ENCODE results near the gene CHFR.
A peak's percentile ranks its signal among the peaks of the same experiment; 100 is the strongest.
"Not testable (repeated sequence)": the region's sequence is repeated elsewhere in the genome, so short reads cannot be mapped to it uniquely, and the experiment has no call there.

The CHFR gene

DNA sequence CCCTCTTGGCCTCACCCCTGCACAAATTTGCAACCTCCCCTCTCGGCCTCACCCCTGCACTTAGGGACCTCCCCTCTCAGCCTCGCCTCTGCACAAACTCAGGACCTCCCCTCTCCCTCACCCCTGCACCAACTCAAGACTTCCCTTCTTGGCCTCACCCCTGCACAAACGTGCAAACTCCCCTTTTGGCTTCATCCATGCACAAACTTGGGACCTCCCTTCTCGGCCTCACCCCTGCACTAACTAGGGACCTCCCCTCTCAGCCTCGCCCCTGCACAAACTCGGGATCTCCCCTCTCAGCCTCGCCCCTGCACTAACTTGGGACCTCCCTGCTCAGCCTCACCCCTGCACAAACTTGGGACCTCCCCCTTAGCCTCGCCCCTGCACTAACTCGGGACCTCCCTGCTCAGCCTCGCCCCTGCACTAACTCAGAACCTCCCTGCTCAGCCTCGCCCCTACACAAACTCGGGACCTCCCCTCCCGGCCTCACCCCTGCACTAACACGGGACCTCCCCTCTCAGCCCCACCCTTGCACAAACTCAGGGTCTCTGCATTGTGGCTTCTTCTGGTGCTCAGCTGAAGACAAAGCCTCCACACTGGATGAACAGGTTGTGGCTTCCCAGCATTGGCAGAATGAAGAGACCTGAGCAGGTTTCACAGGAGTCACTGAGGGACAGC, 47.7 kb downstream of the CHFR start:
- no peak for DNase-seq (ENCODE audit: low spot score)

DNA sequence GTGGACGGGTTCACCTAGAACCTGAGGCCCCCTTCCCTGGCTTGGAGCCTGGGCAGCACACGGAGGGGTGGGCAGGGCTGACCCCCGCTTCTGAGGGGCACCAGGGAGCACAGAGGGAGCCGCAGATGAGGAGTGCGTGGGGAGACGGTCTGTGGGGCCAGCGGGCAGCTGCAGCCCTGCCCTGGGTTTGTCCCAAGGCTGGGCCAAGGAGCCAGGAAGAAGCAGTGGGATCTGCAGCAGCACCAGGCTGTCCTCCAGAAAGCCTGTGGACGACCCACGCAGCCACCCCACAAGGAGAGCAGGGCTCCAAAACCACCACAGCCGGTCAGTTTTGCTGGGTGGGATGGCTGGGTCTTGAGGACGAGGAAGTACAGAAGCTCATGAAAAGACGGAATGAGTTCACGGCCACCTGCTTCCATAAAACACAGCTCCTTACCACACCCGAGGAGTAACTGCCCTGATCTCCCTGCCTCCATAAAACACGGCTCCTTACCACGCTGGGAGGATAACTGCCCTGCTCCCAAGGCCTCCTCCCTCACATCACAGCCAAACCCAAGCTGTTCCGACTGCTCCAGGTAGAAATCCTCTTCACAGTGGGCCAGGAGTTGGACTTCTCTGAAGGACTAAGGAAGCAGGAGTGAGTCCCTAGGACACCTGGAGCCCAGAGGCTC, 48.9 kb downstream of the CHFR start:
- DNase-seq (ENCODE audit: low spot score) = no peak

DNA sequence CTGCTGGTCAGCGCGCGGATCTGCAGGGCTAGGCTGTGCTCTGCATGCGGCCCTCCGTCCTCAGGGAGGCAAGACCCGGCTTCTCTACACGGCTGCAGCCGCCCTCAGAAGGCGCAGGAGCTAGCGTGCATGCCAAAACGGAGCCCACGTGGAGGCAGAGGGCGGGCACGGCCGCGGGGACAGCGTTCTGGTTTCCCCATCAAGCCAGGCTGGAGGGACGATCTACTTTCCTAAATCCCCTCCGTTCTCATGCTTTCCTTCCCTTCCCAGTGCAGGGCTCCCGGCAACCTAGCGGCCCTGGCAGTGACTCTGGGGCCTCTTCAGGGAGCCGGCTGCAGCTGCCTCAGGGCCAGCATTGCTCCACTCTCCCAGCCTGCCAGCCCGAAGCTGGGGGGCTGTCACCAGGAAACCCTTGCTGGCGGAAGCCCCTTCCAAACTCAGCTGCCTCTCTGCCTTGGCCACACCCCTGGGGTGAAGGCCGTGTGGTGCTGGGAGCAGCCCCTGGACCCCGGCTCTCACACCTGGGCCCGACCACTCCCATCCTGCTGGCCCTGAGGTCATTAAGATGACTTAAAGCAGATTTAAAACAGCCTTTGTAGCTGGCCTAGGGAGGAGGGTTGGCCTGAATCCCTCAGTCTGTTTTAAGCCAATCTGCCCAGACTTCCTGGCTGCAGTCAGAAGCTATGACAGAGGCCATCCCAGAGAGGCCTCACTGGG, 49.6 kb downstream of the CHFR start:
- no peak for DNase-seq (ENCODE audit: low spot score)

DNA sequence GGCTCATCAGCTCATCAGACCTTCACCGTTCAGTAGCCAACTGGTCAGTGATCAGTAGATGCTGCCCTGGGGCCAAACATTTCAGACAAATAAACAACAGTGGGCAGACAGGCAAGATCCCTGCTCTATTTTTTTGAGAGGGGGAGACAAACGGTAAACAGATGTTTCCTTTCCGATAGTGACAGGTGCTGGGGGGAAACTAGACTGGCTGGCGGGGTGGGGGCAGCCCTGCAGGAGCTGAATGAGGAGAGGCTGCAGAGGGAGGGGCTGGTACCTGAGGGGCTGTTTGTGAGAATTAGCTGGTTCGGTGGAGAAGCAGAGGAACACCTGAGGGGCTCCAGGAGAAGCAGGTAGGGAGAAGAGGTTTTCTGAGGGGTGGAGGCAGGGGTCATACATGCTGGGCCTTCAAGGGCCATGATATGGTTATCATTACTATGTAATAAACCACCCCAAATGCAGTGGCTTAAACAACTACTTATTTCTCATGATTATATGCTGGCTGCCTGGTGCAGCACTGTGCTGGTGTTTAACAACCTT, 50.5 kb downstream of the CHFR start:
- DNase-seq (ENCODE audit: low spot score) = no peak

DNA sequence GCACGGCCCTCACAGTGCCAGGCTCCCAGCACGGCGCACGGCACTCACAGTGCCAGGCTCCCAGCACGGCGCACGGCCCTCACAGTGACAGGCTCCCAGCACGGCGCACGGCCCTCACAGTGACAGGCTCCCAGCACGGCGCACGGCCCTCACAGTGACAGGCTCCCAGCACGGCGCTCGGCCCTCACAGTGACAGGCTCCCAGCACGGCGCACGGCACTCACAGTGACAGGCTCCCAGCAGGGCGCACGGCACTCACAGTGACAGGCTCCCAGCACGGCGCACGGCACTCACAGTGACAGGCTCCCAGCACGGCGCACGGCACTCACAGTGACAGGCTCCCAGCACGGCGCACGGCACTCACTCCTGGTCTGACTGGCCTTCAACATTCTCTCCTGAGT, 51.2 kb downstream of the CHFR start:
- not testable (repeated sequence) for DNase-seq (ENCODE audit: low spot score)

DNA sequence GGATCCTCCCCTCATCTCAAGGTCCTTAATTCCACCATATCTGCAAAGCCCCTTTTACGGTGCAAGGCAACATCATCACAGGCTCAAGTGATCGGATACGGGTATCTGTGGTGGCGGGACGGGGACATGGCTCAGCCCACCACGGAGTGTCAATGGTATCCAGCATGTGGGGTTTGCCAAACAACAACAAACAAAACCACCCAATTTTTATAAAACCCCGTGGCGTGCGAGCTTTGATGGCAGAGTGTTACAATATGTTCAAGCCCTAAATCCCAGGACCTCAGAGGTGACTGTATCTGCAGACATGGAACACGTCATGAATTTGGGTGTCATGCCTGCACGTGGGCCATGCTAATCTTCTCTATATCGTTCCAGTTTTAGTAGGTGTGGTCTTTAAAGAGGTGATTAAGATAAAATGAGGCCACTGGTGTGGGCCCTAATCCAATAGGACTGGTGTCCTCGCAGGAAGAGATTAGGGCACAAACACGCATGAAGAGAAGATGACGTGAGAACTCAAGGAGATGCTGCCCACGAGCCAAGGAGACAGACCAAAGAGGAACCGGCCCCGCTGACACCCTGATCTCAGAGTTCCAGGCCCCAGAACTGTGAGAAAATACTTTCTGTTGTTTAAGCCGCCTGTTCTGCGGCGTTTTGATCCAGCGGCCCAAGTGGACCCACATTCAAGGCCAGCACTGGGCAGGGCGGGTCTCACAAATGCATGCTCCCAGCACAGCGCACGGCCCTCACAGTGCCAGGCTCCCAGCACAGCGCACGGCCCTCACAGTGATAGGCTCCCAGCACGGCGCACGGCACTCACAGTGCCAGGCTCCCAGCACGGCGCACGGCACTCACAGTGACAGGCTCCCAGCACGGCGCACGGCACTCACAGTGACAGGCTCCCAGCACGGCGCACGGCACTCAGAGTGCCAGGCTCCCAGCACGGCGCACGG, 52.1 kb downstream of the CHFR start:
- no peak for DNase-seq (ENCODE audit: low spot score)

DNA sequence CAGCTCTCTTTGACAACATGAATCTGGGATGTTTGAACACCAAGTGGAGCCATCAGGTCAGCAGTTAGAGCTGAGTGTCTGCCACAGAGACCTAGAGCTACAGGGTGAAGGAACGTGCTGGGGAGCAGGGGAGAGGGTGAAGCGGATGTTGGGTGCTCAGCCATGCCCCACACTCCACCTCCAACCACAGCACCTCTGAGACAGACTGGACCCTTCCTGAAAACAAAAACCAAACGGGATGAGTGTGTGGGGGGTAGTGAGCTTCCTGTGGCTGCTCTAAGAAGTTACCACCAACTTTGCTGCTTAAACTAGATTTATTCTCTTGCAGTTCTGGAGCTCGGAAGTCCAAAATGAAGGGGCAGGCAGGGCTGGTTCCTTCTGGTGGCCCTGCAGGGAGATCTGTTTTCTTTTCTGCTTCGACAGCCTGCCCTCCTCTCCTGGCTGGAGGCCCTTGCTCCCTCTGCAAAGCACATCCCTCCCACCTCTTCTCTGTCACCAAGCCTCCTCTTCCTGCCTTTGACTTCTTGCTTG, 53.2 kb downstream of the CHFR start:
- no peak for DNase-seq (ENCODE audit: low spot score)

DNA sequence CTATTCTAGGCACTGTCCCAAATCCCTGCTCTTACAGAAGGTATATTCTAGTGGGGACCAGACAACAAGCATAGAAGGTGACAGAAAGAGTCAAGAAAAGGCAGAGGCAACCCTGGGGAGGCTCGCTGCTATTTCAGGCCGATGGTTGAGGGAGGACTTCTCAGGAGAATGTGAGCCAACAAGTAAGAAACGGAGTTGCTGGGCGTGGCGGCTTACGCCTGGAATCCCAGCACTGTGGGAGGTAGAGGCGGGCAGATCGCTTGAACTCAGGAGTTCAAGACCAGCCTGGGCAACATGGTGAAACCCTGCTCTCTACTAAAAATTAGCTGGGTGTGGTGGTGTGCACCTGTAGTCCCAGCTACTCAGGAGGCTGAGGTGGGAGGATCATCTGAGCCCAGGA, 54.1 kb downstream of the CHFR start:
- DNase-seq (ENCODE audit: low spot score) = no peak

DNA sequence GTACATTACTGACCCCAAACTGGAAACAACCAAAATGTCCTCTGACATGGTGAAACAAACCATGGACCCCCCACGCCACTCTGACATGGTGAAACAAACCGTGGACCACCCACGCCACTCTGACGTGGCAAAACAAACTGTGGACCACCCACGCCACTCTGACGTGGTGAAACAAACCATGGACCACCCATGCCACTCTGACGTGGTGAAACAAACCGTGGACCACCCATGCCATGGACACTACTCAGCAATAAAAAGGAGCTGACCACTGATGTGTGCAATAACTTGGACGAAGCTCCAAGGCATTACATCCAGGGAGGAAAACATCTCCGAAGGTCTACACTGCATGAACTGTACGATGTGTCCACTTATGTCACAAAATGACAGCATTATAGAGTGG, 55.6 kb downstream of the CHFR start:
- no peak for DNase-seq (ENCODE audit: low spot score)

DNA sequence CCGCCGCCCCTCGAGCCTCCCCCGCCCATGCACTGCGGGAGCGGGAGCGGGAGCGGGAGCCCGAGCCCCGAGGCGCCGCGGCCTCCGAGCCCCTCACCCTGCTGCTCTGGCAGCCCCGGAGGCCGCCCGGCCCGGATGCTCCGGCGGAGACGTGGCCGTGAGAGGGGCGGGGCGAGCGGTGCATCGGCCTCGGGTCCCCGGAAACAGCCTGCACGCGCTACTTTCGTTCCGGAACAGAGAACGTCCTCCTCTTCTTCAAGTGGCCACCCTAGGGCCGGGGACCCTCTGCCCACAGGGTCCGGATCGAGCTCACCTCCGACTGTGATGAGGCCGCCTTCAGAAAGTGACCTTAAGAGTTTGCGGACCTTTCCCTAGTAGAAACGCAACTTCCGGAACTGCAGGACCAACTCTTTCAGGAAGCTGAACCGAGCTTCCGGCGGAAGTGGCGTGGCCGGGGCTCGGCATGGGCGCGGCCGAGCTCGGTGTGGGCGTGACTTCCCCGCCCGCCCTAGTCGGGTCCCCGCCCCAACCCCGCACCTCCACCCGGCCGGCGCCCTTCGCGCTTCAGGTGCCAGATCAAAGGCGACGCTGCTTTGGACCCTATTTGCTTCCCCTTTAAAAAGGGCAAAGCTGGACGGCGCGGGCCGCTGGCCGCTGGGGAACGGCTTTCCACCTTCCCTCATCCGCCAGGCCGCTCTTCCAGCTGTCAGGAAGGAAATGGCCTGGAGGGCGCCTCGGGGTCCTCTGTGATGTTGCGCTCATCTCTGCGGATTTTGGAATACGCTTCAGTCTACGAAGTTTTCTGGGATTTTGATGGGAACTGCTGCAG, 58.5 kb downstream of the CHFR start, which contains the start of gene GOLGA3:
TSS of gene GOLGA3 (minus strand) at position 164 of the 829 bp plus-strand sequence. CDS start 6,741 bp downstream, outside the sequence.
- peak; percentile 93 for DNase-seq (ENCODE audit: low spot score)

DNA sequence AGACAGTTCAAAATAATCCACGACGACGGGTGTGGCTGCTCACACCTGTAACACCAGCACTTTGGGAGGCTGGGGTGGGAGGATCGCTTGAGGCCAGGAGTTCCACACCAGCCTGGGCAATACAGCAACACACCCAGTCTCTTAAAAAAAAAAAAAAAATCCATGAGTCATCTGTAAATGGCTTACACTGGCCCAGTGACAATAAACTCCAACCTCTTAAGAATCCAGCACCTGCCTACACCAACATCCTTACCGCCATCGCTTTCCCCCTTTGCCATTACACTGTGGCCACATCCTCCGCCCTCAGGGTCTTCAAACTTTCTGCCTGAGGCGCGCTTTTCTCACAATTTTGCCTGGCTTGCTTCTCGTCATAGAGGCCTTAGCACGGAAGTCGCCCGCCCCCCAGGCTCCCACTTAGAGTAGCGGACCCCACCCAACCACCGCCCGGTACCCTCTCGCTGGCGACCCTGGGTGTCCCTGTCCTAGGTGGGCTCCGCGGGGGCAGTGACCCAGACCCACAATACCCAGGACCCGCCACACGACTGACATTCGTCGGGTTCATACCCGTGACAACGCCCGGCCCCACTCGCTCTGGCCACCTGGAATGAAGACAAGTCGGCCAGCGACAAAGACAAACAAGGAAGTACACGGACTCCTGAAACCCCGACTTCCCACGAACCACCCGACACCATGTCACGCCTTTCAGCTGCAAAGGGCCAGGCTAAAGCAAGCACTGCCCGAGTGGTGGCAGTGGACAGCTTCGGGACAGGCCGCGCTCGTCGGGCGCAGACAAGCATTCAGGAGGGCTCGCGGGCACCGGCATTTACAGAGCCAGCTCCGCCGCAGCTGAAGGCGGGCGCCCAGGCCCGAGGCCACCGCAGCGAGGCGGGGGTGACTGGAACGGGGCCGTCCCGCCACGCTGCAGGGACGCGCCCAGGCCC, 59.4 kb downstream of the CHFR start:
- DNase-seq (ENCODE audit: low spot score) = no peak

DNA sequence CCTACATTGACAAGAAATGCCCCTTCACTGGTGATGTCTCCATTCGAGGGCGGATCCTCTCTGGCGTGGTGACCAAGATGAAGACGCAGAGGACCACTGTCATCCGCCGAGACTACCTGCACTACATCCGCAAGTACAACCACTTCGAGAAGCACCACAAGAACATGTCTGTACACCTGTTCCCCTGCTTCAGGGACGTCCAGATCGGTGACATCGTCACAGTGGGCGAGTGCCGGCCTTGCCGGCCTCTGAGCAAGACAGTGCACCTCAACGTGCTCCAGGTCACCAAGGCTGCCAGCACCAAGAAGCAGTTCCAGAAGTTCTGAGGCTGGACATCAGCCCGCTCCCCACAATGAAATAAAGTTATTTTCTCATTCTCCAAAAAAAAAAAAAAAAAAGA, 61.5 kb downstream of the CHFR start:
- no peak for DNase-seq (ENCODE audit: low spot score)

DNA sequence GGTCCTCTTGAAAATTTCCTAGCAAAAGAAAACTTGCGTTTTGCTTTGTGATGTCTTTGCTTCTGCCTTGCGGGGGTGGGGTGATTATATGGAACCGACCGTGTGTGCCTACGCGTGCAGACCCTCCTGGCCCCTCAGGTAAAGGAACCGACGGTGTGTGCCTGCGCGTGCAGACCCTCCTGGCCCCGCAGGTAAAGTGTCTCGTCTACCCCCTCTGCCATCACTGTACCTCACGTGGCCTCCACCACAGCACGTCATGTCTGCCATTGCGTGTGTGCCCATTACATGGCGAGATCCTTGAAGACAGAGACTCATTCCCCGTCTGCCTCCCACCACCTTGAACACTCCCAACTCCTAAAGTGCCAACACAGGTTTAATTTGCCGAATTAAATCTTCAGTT, 62.3 kb downstream of the CHFR start:
- DNase-seq (ENCODE audit: low spot score) = no peak

DNA sequence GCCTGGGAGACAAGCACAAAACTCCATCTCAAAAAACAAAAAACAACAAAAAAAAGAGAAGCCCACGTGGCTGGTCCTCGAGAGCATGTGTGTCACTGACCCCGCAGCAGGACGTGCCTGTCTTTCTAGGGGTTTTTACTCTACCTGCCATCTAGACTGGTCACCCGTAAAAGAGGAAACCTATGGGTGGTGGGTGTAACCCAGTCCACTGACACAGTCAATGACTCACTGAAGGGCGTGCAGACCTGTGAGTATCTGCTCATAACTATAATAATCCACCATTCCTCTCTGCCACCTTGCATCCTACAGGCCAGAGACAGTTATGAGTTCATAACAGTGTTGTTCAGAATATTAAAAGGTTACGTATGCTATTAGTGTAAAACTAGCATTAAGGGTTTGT, 63.4 kb downstream of the CHFR start:
- no peak for DNase-seq (ENCODE audit: low spot score)

DNA sequence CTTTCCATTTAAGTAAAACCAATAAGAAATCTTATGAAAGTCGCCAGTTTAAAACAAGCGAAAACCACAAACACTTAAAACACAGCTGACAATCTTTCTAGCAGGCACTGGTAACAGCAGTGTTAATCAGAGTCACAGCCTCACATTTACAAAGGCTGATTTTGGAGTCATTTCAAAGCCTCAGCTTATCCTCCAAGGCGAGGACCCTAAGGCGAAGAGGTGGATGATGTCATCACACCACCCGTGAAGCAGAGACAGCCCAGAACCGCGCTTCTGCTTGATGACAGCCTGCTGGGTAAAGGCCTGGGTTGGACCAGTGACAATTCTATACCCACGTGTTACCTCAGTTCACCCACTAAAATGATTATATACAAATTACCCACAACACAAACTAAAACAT, 68.8 kb downstream of the CHFR start:
- no peak for DNase-seq (ENCODE audit: low spot score)

DNA sequence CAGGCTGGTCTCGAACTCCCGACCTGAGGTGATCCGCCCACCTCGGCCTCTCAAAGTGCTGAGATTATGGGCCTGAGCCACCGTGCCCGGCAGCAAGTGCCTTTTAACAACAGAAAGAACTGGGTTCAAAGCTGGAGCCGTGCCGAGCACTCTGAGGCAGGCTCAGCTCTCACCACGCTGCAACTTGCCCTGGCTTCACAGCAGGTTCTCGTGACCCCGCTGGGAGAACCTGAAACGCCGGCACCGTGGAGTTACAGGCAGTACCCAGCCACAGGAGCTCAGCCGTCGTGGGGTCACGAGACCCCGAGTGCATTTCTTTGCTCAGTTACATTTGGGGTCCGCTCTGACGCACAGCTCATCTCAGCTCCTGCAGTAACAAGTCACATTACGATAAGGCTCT, 73.2 kb downstream of the CHFR start:
- no peak for DNase-seq (ENCODE audit: low spot score)

DNA sequence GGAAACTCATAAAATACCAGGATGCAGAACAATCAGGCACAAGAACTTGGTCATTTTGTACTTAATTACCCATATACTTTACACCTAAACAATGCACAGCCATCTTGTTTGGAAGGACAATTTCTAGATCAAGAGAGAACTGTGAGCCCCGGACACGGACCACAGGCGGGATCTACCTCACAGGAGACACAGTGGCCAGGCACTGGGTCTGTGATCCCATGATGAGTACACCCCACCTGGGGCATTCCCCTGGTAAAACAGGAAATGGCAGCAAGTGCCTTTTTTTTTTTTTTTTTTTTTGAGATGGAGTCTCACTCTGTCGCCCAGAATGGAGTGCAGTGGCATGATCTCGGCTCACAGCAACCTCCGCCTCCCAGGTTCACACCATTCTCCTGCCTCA, 74.0 kb downstream of the CHFR start:
- DNase-seq (ENCODE audit: low spot score) = no peak

DNA sequence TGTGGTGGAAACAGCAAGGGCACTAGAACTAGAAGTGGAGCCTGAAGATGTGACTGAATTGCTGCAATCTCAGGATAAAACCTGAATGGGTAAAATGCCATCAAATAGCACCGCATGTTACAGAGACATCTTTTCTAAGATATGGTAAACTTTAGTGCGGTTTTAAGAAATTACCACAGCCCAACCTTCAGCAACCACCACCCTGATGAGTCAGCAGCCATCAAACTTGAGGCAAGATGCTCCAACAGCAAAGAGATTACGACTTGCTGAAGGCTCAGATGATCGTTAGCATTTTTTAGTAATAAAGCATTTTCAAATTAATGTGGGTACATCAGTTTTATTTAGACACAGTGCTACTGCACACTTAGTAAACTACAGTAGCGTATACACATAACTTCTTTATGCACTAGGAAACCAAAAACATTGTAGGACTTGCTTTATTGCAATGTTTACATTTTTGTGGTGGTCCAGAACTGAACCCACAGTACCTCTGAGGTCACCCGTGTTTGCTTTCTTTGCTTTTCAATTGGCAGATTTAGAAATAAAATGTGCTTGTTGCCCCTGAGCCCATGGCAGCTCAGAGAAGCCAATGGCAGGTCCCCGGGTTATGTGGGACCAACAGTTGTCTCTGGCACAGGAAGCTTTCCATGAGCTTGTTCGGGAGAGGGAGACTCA, 74.6 kb downstream of the CHFR start:
- no peak for DNase-seq (ENCODE audit: low spot score)

DNA sequence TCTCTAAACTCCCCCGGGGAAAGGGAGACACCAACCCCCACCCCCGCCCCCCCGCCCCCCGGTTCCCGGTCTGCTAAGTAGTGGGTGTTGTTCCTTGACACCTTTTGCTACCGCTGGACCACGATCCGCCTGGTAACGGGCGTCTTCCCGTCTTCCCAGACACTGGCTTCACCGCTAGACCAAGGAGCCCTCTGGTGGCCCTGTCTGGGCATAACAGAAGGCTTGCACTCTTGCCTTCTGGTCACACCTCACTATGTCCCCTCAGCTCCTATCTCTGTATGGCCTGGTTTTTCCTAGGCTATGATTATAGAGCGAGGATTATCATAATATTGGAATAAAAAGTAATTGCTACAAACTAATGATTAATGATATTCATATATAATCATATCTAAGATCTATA, 78.0 kb downstream of the CHFR start:
- DNase-seq (ENCODE audit: low spot score) = not testable (repeated sequence)
